Fibroblast of skin of right biceps (primary cell): ENCODE data around the gene CLHC1.
"Not testable (repeated sequence)": the region's sequence is repeated elsewhere in the genome, so short reads cannot be mapped to it uniquely, and the experiment has no call there.

Experiments used
- DNase-seq: peaks from one replicate; pipeline ENCODE4 v3.0.0-alpha.2; 2013

CLHC1 gene

GRCh38 chr2:55231546-55232083, 478 bp downstream of the CLHC1 start:
- DNase-seq = peak; percentile 22

- no peak for DNase-seq
Measured at GRCh38 chr2:55230551-55230950, 1.5 kb downstream of the CLHC1 start.

GRCh38 chr2:55229221-55229620, 2.9 kb downstream of the CLHC1 start:
- DNase-seq = no peak

- no peak for DNase-seq
Measured at GRCh38 chr2:55228226-55228563, 3.9 kb downstream of the CLHC1 start.

- DNase-seq = not testable (repeated sequence)
Measured at GRCh38 chr2:55227437-55228225, 4.5 kb downstream of the CLHC1 start.

- DNase-seq = no peak
Measured at GRCh38 chr2:55225481-55226020, 6.5 kb downstream of the CLHC1 start.

GRCh38 chr2:55224761-55225261, 7.3 kb downstream of the CLHC1 start:
- DNase-seq = no peak

GRCh38 chr2:55223958-55224760, 7.9 kb downstream of the CLHC1 start:
- DNase-seq = no peak

- DNase-seq = no peak
Measured at GRCh38 chr2:55213822-55214221, 18.3 kb downstream of the CLHC1 start.

- no peak for DNase-seq
Measured at GRCh38 chr2:55204950-55205349, 27.1 kb downstream of the CLHC1 start.

- no peak for DNase-seq
Measured at GRCh38 chr2:55204536-55204935, 27.6 kb downstream of the CLHC1 start.

- DNase-seq = no peak
Measured at GRCh38 chr2:55200416-55200815, 31.7 kb downstream of the CLHC1 start.

GRCh38 chr2:55196526-55196925, 35.6 kb downstream of the CLHC1 start:
- DNase-seq = no peak

- not testable (repeated sequence) for DNase-seq
Measured at GRCh38 chr2:55191888-55192287, 40.2 kb downstream of the CLHC1 start.

GRCh38 chr2:55186837-55187236, 45.3 kb downstream of the CLHC1 start:
- not testable (repeated sequence) for DNase-seq

- no peak for DNase-seq
Measured at GRCh38 chr2:55180374-55180773, 51.7 kb downstream of the CLHC1 start.

GRCh38 chr2:55176094-55176415, 56.0 kb downstream of the CLHC1 start:
- no peak for DNase-seq

GRCh38 chr2:55175254-55176093, 56.6 kb downstream of the CLHC1 start:
- DNase-seq = peak; percentile 73

GRCh38 chr2:55173438-55174054, 58.5 kb downstream of the CLHC1 start:
- no peak for DNase-seq

GRCh38 chr2:55169915-55170314, 62.2 kb downstream of the CLHC1 start:
- no peak for DNase-seq

- no peak for DNase-seq
Measured at GRCh38 chr2:55169359-55169758, 62.7 kb downstream of the CLHC1 start.
